Adipocyte (in vitro differentiated cells): ENCODE data around the gene AFG1L.
"Not testable (repeated sequence)": the region's sequence is repeated elsewhere in the genome, so short reads cannot be mapped to it uniquely, and the experiment has no call there.

Experiments
- DNase-seq: peaks from one replicate; pipeline ENCODE4 v3.0.0-alpha.2; 2015; ENCODE audit warnings: low read depth
- H3K27me3 ChIP-seq: replicated peaks from 2 replicates; pipeline ENCODE4 v1.7.0; 2013; ENCODE audit warnings: mild to moderate bottlenecking, low read length, moderate library complexity; ENCODE audit not compliant: control insufficient read depth, insufficient read depth
- H3K36me3 ChIP-seq: 2 replicates; pipeline ENCODE4 v1.7.0; 2013; ENCODE audit warnings: low read length, mild to moderate bottlenecking, moderate library complexity; ENCODE audit not compliant: control insufficient read depth, insufficient read depth, severe bottlenecking
- H3K4me1 ChIP-seq: 2 replicates; pipeline ENCODE4 v1.7.0; 2013; ENCODE audit warnings: mild to moderate bottlenecking, low read length, moderate library complexity; ENCODE audit not compliant: control insufficient read depth, insufficient read depth
- H3K4me3 ChIP-seq: 2 replicates; pipeline ENCODE4 v1.7.0; 2013; ENCODE audit warnings: mild to moderate bottlenecking, low read length, moderate library complexity
- H3K9ac ChIP-seq: 2 replicates; pipeline ENCODE4 v1.7.0; 2013; ENCODE audit warnings: mild to moderate bottlenecking, low read length, moderate library complexity
- H3K9me3 ChIP-seq: 2 replicates; pipeline ENCODE4 v1.7.0; 2013; ENCODE audit warnings: mild to moderate bottlenecking, low read length, moderate library complexity; ENCODE audit not compliant: control insufficient read depth

Gene AFG1L

DNA sequence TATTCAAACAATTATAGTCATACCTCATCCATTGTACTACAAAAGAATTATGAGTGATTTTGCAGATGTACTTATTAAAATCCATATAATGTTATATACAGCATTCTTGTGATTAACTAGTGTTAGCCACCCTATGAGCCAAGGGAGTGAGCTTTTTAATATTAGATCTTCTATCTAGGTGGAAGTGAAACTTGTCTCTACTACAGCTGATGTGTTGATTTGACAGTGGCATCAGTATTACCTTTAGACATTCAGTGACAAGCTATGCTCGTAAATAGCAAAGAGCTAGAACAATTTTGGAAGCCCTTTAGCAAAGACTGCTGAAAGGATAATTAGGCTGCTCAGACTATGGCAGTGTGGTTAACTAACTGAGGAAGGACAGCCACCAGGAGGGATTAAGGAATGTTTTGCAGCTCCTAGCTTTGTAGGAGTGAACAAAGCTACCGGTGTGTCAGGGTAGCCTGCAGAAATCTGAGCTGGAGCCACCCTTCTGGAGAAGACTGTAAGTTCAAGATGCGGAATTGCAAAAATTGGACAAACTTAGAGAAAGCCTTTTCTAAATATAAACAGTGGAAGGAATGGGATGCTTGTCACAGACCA lies 73.7 kb downstream of the AFG1L start:
- Histone ChIP-seq H3K4me3 (no peak overlapping the region), H3K9me3 (no peaks in the 10 kb centered on the region), H3K9ac (no peak overlapping the region), H3K27me3 (no peaks in the 10 kb centered on the region), H3K36me3 (peaks cover 2% of the 10 kb centered on the region), H3K4me1 (peaks cover 8% of the 10 kb centered on the region)
- DNase-seq, result no peak

DNA sequence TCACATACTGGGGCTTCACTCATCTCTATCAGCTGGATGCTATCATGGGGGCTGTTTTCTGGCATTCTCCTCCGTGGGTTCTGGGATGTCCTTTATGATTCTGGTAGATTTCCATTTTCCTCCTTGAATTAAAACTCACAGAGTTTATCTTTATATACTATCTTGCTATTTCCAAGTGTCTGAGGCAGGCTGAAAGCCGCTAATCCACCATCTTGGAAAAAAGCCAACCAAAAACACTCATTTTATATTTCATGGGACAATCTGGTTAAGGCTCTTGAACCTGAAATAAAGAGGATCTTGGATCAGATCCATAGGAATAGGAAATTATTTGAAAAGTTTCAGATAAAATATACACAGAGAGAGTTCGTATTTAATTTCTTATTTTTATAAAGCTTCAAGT lies 86.0 kb downstream of the AFG1L start:
- DNase-seq, result no peak
- H3K4me3 ChIP-seq, result no peak overlapping the region
- H3K36me3 ChIP-seq, result no peaks in the 10 kb centered on the region

DNA sequence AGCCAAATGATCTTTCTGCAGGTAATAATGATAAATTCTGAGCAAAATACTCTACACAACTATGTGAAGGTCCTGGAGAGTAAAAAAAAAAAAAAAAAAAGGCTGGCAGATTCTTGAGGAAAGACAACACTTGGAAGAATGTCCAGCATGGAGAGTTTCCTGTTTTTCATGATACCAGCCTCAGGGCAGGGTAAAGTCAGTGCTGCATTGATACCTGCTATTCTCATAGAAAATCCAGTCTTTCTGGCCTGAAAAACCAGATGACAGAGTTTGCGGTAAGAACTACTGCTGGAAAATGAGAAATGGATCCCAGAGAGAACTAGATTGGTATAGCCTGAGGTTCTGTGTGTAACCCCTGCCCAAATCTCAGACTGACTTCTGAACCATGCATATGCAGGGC lies 89.1 kb downstream of the AFG1L start:
- DNase-seq, result peak; percentile 7
- Histone ChIP-seq H3K27me3 (no peaks in the 10 kb centered on the region), H3K9ac (no peak overlapping the region), H3K4me3 (no peak overlapping the region), H3K4me1 (no peaks in the 10 kb centered on the region), H3K36me3 (no peaks in the 10 kb centered on the region), H3K9me3 (no peaks in the 10 kb centered on the region)

More for the DNA sequence above, 86.0 kb downstream of the AFG1L start:
- H3K4me1 ChIP-seq, result no peaks in the 10 kb centered on the region
- no peaks in the 10 kb centered on the region for H3K9me3 ChIP-seq
- no peak overlapping the region for H3K9ac ChIP-seq
- no peaks in the 10 kb centered on the region for H3K27me3 ChIP-seq

DNA sequence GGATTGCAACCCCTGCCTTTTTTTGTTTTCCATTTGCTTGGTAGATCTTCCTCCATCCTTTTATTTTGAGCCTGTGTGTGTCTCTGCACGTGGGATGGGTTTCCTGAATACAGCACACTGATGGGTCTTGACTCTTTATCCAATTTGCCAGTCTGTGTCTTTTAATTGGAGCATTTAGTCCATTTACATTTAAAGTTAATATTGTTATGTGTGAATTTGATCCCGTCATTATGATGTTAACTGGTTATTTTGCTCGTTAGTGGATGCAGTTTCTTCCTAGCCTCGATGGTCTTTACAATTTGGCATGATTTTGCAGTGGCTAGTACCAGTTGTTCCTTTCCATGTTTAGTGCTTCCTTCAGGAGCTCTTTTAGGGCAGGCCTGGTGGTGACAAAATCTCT lies 94.3 kb downstream of the AFG1L start:
- not testable (repeated sequence) for H3K27me3 ChIP-seq, H3K9me3 ChIP-seq, H3K4me3 ChIP-seq, H3K36me3 ChIP-seq, DNase-seq, H3K4me1 ChIP-seq, H3K9ac ChIP-seq

DNA sequence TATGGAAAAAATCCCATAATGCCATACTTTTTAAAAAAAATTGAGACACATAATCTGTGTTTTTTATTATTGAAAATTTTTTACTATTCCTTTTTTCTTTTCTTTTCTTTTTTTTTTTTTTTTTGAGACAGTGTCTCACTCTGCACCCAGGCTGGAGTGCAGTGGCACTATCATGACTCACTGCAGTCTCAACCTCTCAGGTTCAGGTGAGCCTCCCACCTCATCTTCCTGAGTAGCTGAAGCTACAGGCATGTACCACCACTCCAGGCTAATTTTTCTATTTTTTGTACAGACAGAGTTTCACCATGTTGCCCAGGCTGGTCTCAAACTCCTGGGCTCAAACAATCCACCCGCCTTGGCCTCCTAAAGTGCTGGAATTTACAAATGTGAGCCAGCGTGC lies 100.4 kb downstream of the AFG1L start:
- H3K4me3 ChIP-seq, result no peak overlapping the region
- H3K36me3 ChIP-seq, result no peaks in the 10 kb centered on the region
- H3K9me3 ChIP-seq, result no peaks in the 10 kb centered on the region
- DNase-seq, result no peak
- H3K4me1 ChIP-seq, result no peaks in the 10 kb centered on the region
- H3K27me3 ChIP-seq, result no peaks in the 10 kb centered on the region
- no peak overlapping the region for H3K9ac ChIP-seq

DNA sequence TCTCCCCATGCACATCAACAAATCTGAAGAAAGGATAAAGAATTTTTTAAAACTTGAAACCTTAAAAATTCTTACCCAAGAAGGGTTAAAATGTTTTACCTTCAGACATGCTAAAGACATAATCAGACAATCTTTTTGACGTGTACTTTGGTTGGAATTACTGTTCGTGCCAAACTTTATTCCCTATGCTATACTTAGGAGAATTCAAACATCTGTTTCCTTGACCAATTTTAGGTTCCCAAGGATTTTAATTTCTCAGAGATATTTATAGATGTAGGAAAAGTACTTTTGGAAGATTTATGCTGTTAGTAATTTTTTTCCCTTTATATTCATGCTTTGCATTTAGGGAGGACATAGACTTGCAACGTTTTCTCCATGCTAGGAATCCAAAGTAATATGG lies 108.4 kb downstream of the AFG1L start:
- no peak overlapping the region for H3K4me3 ChIP-seq
- peaks cover 5% of the 10 kb centered on the region for H3K36me3 ChIP-seq
- peaks cover 4% of the 10 kb centered on the region for H3K4me1 ChIP-seq
- no peaks in the 10 kb centered on the region for H3K27me3 ChIP-seq
- no peak overlapping the region for H3K9ac ChIP-seq
- peaks cover 7% of the 10 kb centered on the region for H3K9me3 ChIP-seq
- no peak for DNase-seq

DNA sequence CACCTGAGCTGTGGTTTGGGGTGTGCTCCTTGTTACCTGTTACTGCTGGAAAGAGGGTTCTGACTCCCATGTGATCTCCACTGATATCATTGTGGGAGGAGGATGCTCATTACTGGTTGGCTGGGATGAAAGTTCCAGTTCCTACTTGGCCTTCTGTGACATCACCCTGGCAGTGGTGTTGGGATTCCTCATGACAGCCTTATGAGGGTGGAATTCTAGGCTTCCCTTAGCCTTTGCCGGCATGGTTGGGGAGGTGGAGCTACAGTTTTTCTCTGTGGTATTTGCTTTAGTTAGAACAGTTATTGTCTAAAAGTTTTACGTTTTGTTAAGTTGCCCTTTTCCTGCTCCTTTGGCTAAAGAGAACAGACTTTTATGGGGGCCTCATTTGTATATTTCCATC lies 112.1 kb downstream of the AFG1L start:
- DNase-seq, result no peak
- Histone ChIP-seq H3K36me3 (peaks cover 5% of the 10 kb centered on the region), H3K27me3 (no peaks in the 10 kb centered on the region), H3K4me1 (peaks cover 9% of the 10 kb centered on the region), H3K9ac (no peak overlapping the region), H3K9me3 (peaks cover 7% of the 10 kb centered on the region), H3K4me3 (no peak overlapping the region)

DNA sequence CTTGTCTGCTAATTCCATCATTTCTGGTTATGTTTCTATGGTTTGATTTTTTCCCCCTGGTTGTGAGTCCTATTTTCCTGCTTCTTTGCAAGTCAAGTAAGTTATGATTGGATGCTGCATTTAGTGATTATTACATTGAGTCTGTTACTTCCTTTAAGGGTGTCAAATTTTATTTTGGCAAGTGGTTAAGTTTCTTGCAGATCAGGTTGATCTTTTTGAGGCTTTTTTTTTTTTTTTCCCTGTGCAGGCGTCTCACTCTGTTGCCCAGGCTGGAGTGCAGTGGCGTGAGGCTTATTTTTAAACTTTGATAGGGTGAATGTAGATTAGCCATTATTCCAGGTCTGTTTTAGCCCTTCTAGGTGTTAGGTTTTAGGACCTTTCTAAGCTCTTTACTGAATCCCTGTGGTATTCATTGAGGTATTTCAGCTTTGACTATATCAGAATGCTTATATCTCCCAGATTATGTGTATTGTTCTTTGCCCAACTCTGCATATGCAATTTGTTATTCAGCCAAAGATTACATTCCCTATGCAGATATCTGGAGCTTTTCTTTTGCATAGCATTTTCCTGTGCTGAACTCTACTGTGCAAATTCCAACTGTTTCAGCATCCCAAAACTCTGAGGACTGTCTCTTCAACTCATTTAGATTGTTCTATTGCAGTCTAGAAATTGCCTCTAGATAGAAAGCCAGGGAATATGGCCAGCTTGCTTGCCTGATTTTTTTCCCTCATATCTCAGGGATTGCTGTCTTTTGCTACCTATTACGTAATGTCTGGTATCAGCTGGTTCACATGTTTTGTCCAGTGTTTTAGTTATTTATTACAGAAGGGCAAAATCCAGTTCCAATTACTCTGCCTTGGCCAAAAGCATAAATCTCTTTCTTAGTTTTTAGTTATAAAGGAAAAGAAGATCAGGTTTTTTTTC lies 113.3 kb downstream of the AFG1L start:
- Histone ChIP-seq H3K9ac (no peak overlapping the region), H3K9me3 (peaks cover 7% of the 10 kb centered on the region), H3K27me3 (no peaks in the 10 kb centered on the region), H3K36me3 (peaks cover 5% of the 10 kb centered on the region), H3K4me3 (no peak overlapping the region), H3K4me1 (peaks cover 9% of the 10 kb centered on the region)
- DNase-seq, result peak; percentile 74

DNA sequence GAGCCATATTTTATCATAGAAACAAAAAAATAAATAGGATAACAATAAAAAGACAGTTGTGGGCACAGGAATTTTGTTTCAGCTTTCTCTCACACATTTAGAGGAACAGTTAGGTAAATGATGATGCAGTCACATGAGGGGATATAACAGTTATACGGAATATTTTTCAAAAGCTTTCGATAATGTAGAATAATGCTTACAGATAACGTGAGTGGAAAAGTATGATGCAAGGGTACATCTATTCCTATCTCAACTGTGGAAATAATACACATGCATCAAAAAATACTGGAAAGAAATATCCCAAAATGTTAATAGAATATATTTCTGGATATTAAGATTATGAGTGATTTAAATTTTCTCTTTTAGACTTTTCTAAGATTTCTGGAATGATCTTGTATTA lies 114.0 kb downstream of the AFG1L start:
- Histone ChIP-seq H3K36me3 (peaks cover under 1% of the 10 kb centered on the region), H3K27me3 (no peaks in the 10 kb centered on the region), H3K4me3 (no peak overlapping the region), H3K4me1 (peaks cover 9% of the 10 kb centered on the region), H3K9ac (no peak overlapping the region), H3K9me3 (peaks cover 7% of the 10 kb centered on the region)
- DNase-seq, result no peak

DNA sequence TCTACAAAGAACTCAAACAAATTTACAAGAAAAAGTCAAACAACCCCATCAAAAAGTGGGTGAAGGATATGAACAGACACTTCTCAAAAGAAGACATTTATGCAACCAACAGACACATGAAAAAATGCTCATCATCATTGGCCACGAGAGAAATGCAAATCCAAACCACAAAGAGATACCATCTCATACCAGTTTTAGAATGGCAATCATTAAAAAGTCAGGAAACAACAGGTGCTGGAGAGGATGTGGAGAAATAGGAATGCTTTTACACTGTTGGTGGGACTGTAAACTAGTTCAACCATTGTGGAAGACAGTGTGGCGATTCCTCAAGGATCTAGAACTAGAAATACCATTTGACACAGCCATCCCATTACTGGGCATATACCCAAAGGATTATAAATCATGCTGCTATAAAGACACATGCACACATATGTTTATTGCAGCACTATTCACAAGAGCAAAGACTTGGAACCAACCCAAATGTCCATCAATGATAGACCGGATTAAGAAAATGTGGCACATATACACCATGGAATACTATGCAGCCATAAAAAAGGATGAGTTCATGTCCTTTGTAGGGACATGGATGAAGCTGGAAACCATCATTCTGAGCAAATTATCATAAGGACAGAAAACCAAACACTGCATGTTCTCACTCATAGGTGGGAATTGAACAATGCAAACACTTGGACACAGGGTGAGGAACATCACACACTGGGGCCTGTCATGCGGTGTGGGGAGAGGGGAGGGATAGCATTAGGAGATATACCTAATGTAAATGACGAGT lies 121.4 kb downstream of the AFG1L start:
- H3K36me3 ChIP-seq, DNase-seq: not testable (repeated sequence)

DNA sequence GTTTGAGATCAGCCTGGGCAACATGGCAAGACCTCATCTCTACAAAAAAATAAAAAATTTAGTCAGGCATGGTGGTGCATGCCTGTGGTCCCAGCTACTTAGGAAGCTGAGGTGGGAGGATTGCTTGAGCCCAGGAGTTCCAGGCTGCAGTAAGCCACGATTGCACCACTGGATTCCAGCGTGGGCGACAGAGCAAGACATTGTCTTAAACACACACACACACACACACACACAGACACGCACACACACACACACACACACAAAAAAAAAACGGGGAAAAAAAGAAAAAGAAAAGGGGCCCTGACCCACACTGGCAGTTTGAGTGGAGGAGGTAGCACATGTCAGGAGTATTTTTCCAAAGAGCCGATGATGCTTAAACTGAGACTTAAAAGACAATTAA lies 122.2 kb downstream of the AFG1L start:
- no peak for DNase-seq
- H3K4me3 ChIP-seq, result no peak overlapping the region
- H3K9ac ChIP-seq, result no peak overlapping the region

More for the DNA sequence above, 121.4 kb downstream of the AFG1L start:
- H3K4me1 ChIP-seq, H3K27me3 ChIP-seq, H3K9me3 ChIP-seq, H3K4me3 ChIP-seq, H3K9ac ChIP-seq: not testable (repeated sequence)

More for the DNA sequence above, 122.2 kb downstream of the AFG1L start:
- H3K27me3 ChIP-seq, result no peaks in the 10 kb centered on the region
- no peaks in the 10 kb centered on the region for H3K4me1 ChIP-seq
- no peaks in the 10 kb centered on the region for H3K9me3 ChIP-seq
- no peaks in the 10 kb centered on the region for H3K36me3 ChIP-seq
